Pons (tissue), 1 donor: ENCODE measurements around the gene PPM1A.
"Not testable (repeated sequence)": the region's sequence is repeated elsewhere in the genome, so short reads cannot be mapped to it uniquely, and the experiment has no call there.

Source experiments
- DNase-seq: peaks from one replicate; pipeline ENCODE4 v3.0.0-alpha.2; 2016; ENCODE audit warnings: low spot score

PPM1A gene

DNA sequence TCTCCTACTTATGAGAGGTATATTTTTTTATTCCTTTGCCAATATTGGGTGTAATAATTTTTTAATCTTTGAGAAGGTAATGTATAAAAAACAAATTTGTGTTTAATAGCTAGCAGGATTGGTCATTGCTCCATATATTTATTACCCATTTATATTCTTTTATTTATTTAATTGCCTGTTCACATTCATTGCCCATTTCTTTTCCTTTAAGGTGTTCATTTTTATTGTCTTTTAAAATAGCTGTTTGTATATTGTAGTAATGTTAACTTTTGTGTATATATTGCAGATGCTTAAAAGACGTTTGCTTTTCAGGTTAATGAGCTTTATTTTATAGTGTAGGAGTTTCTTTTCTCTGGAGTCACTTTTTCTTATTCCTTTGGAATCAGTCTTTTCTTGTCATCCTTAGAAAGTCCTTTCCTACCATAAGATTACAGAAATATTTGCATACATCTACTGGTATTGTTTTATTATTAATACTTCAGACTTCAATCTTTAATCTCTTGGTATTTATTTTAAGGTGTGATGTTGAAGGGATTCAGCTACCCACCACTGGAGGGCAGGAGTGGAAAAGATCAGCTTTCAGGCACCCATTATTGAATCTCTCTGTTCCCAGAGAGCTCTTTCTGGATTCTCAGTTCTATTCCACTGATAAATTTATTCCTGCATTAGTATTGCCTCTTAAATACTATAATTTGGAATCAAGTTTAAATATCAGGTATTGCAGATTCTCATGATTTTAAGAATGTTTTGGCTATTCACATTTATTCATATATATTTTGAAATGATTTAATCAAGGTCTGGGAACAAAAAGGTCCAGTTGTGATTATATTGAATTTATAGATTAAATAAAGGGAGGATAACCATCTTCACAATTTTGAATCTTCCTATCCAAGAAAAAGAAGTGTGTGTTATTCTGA lies 17.3 kb downstream of the PPM1A start:
- DNase-seq = no peak

DNA sequence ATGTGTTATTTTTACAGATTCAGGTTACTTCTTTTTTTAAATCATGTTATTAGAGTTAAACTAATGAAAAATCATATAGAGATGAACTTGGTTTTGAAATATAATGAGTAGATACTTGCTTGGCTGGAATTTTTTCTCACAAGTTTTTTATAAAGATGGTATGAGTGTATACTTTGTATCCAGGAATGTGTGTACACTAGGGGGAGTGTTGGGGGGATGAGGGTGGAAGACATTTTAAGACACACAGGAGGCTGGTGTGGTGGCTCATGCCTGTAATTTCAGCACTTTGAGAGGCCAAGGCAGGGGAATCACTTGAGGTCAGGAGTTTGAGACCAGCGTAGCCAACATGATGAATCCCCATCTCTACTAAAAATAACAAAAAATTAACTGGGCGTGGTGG lies 23.2 kb downstream of the PPM1A start:
- no peak for DNase-seq

DNA sequence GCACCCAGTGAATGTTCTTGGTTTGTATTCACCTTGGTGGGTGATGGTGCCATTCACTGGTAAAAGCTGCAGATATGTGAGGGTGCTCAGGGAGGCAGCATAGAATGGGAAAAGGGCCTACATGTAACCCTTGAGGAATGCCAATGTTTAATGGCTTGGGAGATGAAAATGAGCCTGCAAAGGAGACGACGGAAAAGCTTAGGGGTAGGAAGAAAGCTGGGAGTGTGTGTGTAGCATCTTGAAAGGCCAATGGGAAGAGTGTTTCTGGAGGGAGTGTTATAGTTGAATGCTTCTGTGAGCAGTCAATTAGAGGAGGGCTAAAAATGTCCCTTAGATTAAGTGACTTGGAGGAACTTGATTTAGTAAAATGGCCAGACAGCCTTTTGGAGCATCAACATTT lies 24.9 kb downstream of the PPM1A start:
- DNase-seq = no peak

DNA sequence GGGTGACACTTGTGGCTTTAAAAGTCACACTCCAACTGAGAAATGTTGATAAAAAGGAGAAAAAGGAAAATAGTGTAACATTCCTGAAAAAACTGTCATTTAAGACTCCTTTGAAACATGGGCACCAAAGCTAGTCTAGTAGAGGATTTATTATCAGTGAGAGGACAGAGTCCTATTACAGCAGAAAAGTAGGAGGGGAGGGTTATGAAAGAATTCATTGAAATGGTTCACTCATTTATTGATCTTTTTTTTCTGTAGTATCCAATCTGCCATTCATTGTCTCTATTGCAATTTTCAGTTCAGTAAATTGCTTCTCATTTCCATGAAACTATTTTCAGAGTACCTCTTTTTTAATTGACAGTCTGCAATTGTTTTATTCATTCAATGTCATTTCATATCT lies 25.4 kb downstream of the PPM1A start:
- DNase-seq = no peak

DNA sequence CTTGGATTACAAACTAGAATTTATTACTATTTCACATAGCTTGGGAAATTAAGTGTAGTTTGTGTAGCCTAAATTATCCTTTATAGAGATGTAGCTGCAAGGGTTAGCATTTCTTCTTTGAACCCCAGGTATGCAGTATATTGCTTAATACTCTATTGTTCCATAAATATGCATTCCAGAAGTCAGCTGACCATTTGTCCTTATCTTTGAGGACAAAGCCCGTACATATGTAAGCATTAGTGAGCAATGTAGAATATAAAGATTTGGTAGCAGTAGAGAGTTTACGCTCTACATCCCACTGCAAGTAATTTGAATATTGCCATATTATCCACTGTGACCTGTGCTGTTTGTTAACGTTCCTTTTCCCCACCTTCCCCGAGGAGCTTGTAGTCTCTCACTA lies 26.9 kb downstream of the PPM1A start:
- DNase-seq = no peak

DNA sequence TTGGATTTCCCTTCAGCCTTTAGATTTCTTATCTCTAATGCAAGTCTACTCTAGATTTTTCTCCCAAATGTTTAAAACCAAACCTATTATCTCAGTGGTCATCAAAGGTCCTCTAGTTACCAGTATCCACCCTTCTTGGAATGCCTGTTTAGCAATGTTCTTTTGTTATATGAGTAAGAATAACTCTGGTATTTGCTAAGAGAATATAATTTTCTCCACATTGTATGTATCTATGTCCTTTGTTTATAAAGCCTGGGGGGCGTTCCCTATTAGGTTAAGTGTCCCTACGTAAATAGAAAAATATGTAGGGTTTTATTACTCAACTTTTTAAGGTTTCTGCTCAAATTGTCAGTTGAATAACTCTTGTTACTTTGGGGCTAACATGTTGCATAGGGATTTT lies 27.3 kb downstream of the PPM1A start:
- DNase-seq = no peak

DNA sequence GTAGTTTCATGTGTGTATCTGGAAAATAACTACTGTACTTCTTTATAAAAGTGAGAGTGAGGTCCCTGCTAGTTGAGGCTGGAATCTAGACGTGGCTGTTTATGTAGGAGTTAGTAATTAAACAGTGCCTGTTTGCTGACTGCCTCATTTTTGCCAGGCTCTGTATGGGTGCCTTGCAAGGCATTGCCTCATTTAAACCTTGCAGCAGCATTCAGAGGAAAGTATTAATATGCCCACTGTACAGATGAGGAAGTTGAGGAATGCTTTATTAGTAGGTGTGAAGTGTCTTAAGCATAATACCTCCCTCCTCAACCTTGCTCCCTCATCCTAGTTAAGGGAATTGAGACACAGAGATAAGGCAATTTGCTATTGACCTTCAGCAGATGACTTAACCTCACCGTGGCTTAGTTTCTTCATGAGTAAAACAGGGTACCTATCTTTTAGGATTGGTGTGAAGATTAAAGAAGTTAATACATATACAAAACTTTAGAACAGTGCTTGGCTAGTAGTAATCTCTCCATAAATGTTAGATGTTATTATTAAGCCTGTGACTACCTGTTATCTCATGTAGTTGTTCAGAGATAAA lies 28.7 kb downstream of the PPM1A start:
- no peak for DNase-seq

DNA sequence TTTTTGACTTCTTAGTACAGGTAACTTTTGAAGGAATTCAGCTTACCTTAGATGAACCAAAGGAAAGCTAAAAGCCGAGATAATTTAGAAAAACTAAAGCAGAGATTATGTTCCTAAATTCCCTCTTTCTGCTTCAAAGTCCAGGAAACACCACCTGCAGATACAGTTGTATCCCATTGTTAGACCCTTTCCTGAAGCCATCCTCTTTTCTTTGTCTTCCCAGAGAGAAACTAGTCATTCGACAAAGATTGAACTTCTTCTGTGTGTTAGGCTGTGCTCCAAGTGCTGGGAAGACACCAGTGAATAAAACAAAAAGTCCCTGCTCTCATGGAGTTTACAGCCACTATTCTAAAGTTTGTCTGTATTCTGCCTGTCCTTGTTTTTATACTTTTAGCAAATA lies 29.3 kb downstream of the PPM1A start:
- no peak for DNase-seq

DNA sequence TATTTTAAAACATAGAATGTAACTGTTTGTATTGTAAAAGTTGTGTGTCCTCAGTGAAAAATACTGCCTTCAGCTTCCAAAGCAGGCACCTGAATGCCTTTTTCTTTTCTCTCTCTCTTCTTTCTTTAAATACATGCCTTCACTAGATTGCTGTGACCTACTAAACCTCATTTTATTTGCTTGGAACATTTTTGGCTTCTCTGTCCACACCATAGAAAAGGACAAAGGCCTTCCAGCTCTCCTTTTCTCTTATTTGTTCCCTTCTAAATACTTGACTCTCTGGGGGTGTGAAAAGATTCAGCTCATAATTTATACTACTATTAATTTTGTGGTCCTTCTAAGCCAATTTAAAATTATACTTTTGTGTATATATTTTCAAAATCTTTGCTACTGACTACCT lies 38.4 kb downstream of the PPM1A start:
- DNase-seq = no peak

DNA sequence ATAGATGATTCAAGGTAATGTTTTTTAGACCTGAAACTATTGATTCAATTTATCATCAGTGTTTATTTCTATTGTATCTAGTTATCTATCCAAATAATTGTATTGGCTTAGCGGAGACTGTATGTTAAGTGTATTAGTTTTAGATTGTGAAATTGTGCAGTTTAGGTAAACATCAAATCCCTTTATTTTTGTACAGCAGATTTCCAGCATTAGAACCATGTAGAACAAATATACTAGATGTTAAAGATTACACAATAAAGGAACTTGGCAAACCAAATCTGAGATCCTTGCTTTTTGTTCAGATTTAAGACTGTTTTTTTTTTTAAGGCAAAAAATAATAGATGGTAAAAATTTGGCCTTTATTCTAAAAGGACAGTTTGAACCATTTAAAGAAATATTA lies 39.3 kb downstream of the PPM1A start:
- no peak for DNase-seq

DNA sequence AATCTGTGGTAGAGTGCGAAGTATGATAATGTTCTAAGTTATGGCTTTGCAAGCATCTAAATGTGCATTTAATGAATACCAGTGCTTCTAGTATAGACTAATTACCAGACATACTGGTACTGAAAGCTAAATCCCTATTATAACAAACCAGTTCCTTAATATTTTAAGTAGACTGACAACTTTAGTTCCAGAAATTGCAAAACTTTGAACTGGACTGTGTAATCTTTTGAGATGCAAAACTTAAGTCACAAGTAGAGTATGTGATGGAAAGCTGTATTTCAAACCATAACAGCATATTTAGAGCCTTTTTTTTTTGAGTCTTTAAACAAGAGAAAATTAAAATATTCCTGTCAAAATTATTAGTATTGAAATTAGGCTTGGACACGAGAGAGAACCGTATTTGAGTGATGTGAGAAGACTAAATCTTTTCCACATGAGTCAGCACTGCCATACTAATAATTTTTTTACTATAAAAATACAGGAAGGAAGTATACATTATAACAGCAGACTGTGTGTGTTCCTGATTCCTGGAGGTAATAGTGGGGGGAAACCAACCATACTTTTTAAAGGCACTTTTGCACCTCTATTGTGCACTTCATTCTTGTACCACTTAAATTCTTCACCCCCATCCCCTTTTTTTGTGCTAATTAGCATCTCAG lies 45.5 kb downstream of the PPM1A start:
- no peak for DNase-seq

DNA sequence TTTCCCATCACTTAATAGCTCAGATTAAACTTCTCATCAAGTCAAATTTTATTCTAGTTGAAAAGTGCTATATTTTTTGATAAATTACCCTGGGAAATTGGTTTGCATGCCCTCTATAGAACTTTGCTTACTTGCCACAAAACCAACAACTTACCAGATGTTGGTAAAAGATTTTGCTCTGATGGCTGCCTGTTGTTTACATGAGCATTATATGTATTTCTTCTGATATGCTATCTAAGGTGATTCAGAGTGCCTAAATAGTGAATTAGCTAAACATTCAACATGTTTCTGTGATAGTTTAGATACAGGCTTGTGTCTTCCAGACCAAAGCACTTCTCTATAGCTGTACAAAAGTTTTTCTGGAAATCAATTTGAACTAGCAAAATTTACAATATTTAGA lies 51.0 kb downstream of the PPM1A start:
- no peak for DNase-seq

DNA sequence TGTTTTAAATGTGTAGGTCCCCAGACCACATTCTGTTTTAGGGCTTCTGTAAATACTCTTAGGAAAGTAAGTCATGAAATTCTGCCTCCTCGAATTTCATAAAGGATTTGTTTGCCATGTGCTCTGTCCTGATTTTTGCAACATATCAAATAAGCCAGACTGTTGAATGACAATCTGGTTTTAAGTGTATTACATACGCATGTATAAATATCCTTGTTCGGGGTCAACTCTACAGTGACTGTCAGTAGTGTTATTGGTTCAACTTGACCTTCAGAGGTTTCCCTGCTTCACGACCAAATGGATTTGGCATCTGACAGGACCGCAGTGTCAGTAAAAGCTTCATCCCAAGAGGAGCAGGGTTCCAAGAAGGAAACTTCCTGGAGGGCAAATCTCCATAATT lies 52.7 kb downstream of the PPM1A start:
- DNase-seq = no peak

DNA sequence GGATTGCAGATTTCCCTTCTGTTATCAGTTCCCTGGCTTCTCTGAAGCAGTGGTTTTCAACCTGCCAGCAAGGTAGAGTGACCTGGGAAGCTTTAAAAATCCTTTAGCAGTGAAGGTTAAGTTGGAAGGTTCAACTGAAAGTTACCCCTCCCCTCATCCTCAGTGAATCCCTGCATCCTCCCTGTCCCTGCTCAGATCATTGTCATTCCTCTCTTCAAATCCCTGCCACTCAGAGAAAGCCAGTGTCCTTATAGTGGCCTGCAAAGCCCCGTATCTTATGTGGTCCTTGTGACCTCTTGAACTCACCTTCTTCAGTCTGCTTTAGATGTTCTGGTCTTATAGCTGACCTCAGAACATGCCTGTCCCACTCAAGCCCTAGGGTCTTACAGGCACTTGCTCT lies 53.6 kb downstream of the PPM1A start:
- DNase-seq = no peak

DNA sequence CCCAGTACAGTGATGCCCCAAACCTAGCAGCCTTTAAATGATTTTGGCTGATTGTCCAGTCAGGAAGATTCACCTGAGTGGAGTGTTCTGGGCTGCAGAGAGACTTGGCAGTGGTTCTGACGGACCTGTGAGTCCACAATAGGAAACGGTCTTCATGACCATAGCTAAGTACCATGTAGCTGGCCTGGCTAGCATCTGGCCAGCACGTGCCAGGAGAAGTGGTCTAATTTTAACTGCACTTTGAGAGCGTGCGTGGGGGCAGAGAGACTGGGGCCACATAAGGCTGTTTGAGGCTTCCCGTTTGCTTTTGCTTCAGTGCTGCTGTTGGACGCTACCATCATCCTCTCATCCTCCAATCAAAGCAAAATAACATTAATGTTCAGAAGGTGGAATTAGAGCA lies 54.7 kb downstream of the PPM1A start:
- no peak for DNase-seq

DNA sequence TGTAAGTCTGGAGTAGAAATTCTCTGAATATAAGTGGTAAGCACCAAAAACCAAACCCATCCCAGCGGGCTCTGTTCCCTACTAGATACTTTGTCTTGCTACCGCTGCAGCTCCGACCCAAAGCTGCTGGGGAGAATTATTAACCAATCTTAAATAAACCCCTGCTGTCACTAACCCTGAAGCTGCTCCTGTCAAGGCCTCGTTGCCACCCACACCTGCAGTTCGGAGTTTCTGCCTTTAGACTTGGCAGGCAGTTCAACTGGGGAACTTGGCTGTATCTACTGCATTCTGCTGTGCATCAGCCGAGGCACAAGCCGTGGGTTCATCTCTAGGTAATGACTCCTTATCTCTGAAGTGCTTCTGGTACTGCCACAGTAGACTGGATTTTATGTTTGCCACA lies 55.5 kb downstream of the PPM1A start:
- no peak for DNase-seq

DNA sequence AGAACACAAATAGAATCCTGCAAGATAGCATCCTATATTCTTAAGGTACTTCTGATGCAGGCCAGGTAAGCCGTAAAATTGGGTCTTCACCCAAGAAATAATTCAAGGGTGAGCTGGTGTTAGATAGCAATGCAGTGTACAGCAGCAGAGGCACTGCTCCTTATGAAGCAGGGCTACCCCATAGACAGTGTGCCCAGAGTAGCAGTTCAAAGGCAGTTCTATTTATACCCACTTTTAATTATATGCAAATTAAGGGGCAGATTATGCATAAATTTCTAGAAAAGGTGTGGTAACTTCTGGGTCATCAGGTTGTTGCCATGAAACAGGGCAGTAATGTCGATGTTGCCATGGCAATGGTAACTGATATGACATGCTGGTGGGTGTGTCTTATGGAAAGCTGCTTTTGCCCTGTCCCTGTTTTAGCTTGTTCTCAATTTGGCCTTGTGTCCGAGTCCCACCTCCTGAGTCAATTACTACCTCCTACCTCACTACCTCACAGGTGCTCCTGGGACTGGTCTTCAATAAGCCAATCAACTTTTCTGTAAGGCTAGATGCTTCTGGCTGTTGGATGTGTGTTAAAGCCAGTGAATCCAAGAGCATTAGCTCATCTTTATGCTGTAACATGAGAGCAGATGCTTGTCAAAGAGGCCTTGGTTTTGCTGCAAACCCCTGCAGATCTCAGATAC lies 61.0 kb downstream of the PPM1A start:
- no peak for DNase-seq

DNA sequence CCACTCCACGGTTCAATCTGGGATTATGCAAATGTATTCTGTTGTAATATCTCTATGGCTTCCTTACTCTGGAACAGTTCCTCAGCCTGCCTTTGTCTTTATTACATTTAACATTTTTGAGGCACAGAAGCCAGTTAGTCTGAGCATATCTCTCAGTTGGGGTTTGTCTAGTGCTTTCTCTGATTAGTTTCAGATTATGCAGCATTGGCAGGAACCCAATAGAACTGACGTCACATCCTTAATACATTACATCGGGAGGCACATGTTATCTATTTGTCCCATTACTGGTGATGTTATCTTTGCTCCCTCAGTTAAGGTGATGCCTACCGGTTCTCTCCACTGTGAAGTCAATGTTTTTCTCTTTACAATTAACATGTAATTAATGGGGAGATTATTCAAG lies 62.4 kb downstream of the PPM1A start:
- no peak for DNase-seq

DNA sequence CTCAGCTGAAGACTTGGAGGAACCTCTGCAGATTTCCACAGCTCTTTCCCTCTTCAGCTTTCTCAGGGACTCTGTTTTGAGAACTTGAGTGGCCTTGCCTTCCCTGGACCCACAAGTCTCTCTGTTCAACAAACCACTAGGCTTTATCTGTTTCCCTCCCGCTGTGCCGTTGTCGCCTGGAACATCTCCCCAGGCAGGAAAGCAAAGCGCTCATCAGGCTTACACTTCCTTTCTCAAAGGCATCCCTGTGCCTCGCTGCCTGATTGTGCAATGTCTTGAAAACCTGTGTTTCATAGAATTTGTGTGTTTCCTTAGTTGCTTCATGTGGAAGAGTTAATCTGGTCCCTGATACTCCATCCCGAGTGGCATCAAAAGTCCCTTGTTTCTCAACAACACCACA lies 64.1 kb downstream of the PPM1A start:
- no peak for DNase-seq

DNA sequence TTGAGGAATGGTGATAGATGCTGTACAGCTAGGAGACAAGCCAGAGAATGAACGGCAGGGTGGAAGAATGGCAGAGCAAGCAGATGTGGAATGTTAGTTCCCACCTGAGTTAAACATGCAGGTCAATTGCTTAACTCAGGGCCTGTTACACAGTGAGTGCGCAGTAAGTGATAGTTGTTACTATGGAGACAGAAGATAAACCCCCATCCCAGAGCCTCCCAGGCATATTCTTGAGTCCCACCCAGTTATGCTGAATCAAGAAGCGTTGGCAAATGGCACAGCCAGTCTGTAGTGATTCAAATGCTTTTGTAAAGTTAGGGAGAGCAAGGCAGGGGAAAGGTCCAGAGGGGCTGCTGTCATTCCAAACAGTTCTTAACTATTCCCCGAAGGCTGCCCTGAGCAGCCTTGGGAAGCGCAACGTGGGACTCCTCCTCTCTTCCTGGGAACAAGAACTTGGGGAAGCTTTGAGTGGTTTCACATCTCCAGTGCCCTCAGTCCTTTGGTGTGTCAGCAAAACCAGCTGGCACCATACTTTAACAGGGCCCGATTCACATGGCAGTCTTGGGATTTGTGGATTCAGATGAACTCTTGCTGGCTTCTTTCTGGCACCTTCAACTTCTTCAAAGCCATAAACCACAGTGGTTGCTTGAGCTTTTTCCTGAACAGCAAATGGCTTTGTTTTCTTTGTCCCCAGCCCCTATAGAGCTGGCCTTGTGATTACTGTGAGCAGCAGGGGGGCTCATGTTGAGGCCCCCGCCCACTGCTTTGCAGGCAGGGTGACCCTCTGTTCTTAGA lies 66.4 kb downstream of the PPM1A start:
- no peak for DNase-seq

DNA sequence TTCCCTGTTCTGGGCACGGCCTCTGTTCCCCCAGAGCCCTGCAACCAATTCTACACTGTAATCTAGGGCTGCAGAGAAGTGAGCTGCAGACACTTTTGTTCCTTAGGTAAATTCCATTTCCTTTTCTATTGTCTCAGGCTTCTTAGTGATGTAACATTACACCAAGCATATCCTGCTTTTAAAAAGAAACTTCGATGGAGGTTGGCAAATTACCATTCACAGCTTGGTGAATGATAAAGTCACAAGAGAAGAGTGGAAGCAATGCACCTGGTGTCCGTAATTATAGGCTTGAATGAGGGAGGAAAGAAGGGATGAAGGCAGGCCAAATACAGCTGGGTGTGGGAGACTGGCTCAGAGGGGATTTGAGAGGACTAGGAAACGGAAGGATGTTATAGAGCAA lies 68.6 kb downstream of the PPM1A start:
- DNase-seq = no peak

DNA sequence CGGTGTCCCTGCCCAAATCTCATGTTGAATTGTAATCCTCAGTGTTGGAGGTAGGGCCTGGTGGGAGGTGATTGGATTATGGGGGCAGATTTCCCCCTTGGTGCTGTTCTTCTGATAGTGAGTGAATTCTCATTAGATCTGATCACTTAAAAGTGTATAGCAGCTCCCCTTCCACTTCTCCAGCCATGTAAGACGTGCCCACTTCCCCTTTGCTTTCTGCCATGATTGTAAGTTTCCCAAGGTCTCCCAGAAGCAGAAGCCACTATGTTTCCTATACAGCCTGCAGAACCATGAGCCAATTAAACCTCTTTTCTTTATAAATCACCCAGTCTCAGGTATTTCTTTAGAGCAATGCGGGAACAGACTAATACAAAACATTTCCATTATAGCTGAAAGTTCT lies 71.8 kb downstream of the PPM1A start:
- not testable (repeated sequence) for DNase-seq
